Middle frontal gyrus (tissue), 1 donor: Measurements from ENCODE around the gene PTPRU.

Experiments used
- DNase-seq: peaks from one replicate; pipeline ENCODE4 v3.0.0-alpha.2; 2015; ENCODE audit warnings: low spot score; ENCODE audit errors: extremely low spot score

The PTPRU gene

GRCh38 chr1:29315876-29316275 is 79.6 kb downstream of the PTPRU start:
- no peak for DNase-seq

GRCh38 chr1:29317063-29317915 is 81.0 kb downstream of the PTPRU start:
- no peak for DNase-seq

GRCh38 chr1:29317916-29318530 is 81.7 kb downstream of the PTPRU start:
- no peak for DNase-seq

GRCh38 chr1:29318724-29319123 is 82.4 kb downstream of the PTPRU start:
- no peak for DNase-seq

- no peak for DNase-seq
These were observed 83.2 kb downstream of the PTPRU start for GRCh38 chr1:29319300-29320110.

GRCh38 chr1:29320156-29320940 is 84.0 kb downstream of the PTPRU start:
- DNase-seq = no peak

- DNase-seq = no peak
These were observed 84.9 kb downstream of the PTPRU start for GRCh38 chr1:29321176-29321575.

GRCh38 chr1:29322147-29322694 is 85.9 kb downstream of the PTPRU start:
- DNase-seq = no peak

- DNase-seq = no peak
These were observed 86.7 kb downstream of the PTPRU start for GRCh38 chr1:29322861-29323585.

GRCh38 chr1:29323636-29324035 is 87.3 kb downstream of the PTPRU start:
- no peak for DNase-seq

- DNase-seq = no peak
These were observed 87.9 kb downstream of the PTPRU start for GRCh38 chr1:29324202-29324601.

- no peak for DNase-seq
These were observed 88.5 kb downstream of the PTPRU start for GRCh38 chr1:29324771-29325351.

- DNase-seq = no peak
These were observed 89.4 kb downstream of the PTPRU start for GRCh38 chr1:29325675-29326074.

- no peak for DNase-seq
These were observed 89.8 kb downstream of the PTPRU start for GRCh38 chr1:29326123-29326522.

- DNase-seq = no peak
These were observed 91.1 kb downstream of the PTPRU start for GRCh38 chr1:29327223-29327935.

- DNase-seq = no peak
These were observed 92.9 kb downstream of the PTPRU start for GRCh38 chr1:29329022-29329775.

GRCh38 chr1:29330089-29330488 is 93.8 kb downstream of the PTPRU start:
- no peak for DNase-seq

GRCh38 chr1:29330856-29331255 is 94.5 kb downstream of the PTPRU start:
- no peak for DNase-seq

GRCh38 chr1:29331309-29331708 is 95.0 kb downstream of the PTPRU start:
- DNase-seq = no peak
